GM21529 (cell line): Measurements from ENCODE around the gene TNNT3.
"Not testable (repeated sequence)": the region's sequence is repeated elsewhere in the genome, so short reads cannot be mapped to it uniquely, and the experiment has no call there.

ENCODE experiments used
- ATAC-seq: cut with Tn5 transposase; IDR thresholded peaks from one replicate; pipeline ENCODE4 v1.9.1; 2021; ENCODE audit not compliant: unreplicated experiment

TNNT3 gene

GRCh38 chr11:1919391-1920127 lies at the start of gene TNNT3:
TSS of gene TNNT3 (plus strand) at chr11:1919703. CDS start at chr11:1922875, 3,172 bp downstream.
- ATAC-seq = no peak

DNA sequence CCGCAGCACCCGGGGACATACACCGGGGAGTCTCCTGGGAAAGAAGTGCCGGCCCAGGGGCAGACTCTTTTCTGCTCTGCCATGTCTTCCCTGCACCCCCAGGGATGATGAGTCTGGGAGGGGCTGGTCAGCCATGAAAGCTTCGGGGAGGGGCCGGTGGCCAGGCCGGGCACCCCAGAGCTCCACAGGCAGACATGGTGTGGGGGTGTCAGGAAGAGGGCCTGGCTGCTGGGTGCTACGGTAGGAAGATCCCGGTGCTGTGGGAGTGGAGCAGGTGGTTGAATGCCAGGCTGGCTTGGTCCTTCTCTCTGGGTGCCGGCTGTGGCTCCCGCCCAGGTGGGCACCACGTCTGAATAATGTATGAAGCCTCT lies 49.2 kb upstream of the TNNT3 start:
- no peak for ATAC-seq

GRCh38 chr11:1870721-1871466 lies 48.6 kb upstream of the TNNT3 start:
- ATAC-seq = no peak

- ATAC-seq = no peak
Measured at GRCh38 chr11:1871531-1871930, 48.0 kb upstream of the TNNT3 start.

GRCh38 chr11:1872267-1872985 lies 47.1 kb upstream of the TNNT3 start:
- ATAC-seq = no peak

DNA sequence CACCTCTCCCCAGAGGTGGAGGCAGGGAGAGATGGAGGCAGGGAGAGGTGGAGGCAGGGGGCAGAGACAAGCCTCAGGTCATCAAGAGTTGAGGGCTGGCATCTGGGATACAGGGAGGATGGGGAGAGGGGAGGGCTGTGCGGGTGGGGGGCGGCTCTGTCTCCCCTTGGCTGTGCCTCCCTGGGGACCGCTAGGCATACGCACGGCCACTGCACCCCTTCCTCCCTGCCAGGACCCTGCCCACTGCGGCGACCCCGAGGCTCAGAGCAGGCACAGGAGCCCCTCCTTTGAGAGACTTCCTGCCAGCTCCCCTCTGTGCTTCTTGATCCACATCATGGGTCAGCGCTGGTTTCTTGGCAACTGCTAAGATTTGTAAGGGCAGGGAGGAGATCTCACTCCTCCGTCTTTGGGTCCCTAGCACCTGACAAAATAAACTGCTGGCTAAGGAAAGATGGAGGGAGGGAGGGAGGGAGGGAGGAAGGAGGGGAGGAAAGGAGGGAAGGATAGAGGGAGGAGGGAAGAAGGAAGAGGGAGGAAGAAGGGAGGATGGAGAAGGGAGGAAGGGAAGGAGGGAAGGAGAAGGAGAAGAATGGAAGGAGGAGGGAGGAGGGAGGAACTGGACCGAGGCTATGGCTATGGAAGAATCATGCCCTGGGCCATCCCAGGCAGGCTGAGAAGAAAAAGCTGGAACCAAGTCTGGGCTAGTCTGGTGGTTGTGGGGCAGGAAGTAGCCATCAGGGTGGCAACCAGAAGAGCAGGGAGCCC lies 46.3 kb upstream of the TNNT3 start:
- no peak for ATAC-seq

DNA sequence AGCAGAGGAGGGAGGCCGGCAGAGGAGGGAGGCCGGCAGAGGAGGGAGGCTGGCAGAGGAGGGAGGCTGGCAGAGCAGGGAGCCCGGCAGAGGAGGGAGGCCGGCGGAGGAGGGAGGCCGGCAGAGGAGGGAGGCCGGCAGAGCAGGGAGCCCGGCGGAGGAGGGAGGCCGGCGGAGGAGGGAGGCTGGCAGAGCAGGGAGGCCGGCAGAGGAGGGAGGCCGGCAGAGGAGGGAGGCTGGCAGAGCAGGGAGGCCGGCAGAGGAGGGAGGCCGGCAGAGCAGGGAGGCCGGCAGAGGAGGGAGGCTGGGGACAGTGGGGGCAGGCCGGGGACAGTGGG lies 45.7 kb upstream of the TNNT3 start:
- not testable (repeated sequence) for ATAC-seq

DNA sequence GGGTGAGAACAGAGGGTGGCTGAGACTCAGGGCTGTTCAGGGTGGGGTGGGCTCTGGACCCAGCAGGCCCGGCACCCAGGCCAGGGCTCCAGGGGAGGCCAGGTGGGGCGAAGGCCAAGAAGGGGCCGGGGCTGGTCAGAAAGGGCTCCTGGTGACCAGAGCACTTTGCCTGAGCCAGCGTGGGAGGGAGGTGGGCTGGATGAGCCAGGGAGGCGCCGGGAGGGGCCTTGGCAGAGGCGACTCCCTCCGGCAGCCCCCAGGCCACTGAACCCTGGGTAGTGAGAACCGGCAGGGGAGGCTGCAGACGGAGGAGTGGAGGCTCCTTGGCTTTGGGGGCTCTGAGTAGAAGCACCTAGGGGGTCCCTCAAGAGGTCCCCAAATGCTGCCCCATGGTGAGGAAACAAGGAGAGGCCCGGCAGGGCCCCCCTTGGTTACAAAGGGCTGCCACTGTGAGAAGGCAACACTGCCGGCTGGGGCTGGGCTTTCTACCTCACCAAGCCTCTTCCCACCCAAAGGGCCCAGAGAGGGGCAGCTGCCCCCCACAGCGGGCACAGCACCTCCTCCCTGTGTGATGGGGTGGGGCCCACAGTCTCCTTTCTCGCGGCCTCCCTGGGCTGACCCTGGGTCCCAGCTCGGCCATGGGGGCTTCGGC lies 44.9 kb upstream of the TNNT3 start:
- not testable (repeated sequence) for ATAC-seq

DNA sequence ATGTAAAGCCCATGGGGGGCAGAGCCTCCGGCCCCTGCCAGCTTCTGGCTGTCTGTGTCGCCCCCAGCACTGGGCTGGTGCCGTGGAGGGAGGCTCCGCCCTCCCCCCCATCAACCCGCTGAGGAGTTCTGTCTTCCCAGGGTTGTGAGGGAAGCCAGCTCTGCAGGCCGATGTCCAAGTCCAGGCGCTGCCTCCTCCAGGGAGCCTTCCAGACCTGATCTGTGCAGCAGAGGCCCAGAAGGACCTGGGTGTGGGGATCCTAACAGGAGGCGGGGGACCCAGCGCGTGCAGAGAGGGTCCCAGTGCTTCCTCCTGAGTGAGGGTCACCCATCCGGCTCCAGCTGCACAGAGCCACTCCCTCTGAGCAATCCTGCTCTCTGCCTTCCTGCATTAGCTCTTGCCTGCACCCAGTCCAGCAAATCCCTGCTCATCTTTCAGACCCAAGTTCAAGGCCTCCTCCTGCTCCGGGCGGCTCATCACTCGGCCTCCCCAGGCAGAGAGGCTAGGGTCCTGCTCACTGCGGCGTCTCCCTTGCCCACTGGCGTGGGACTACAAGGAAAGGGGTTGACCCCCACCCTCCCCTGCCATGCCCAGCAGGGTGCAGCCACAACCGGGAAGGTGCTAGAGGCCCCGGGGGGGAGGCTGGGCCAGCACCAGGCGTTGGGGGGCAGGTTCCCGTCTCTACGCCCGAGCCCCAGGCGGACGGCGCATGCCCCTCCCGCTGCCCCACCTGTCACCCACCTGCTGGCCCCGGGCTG lies 44.2 kb upstream of the TNNT3 start:
- no peak for ATAC-seq

GRCh38 chr11:1875851-1876301 lies 43.6 kb upstream of the TNNT3 start:
- ATAC-seq = not testable (repeated sequence)

GRCh38 chr11:1876361-1877063 lies 43.0 kb upstream of the TNNT3 start:
- ATAC-seq = no peak

DNA sequence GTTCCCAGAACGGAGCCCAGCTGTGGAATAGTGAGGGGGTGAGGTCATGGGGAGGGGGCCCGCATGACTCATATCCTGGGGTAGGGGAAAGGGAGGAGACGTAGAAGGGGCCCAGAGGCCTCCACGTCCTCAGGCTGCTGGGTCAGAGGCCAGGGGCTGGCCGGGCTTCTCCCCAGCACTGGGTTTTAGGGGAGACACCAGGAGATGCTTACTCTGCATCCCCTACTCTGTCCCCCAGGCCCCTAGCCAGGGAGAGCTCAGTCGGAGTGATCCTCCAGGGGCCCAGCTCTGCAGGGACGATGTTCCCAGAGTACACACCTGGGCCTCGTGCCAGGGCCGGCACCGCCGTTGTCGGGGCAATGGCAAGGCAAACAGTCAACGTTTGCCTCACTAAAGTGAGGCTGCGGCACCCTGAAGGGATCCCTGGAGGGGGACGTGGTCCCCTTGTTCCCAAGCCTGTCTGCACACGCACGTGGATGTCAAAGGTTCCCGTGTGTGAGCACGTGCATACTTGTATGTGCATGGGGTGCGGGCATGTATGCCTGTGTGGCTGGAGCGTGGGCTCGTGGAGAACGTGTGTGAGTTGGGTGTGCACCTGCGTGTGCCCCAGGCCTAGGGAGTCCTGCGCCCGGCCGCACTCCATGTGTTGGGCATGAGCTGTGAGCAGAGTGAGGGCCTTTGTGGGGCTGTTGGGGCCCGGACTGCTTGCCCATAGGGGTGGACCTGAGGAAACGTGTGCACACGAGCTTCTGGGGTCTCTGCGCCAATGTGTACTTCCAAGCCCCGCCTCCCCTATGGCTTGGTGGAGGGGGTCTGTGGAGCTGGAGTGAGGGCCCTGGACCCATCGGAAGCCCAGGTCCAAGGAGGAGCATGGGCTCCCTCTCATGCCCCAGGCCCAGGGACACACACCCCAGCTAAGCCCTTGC lies 42.0 kb upstream of the TNNT3 start:
- ATAC-seq = no peak

GRCh38 chr11:1878137-1879031 lies 41.1 kb upstream of the TNNT3 start:
- ATAC-seq = no peak

- ATAC-seq = no peak
Measured at GRCh38 chr11:1879342-1879940, 40.1 kb upstream of the TNNT3 start.

- no peak for ATAC-seq
Measured at GRCh38 chr11:1879941-1880720, 39.4 kb upstream of the TNNT3 start.
